HEK293 (cell line): ENCODE results near the gene TFAP2C.
"Not testable (repeated sequence)": the region's sequence is repeated elsewhere in the genome, so short reads cannot be mapped to it uniquely, and the experiment has no call there.

ENCODE experiments used
- CTCF ChIA-PET: fragments of 350-600 bp; formaldehyde crosslinking; extraction: SDS; loops from one replicate; lab custom pipeline; 2021; ENCODE audit warnings: antibody characterized with exemption; lab: Yijun Ruan, JAX
- POLR2A ChIA-PET: fragments of 300-600 bp; formaldehyde crosslinking; extraction: SDS; loops from one replicate; lab custom pipeline; 2020; ENCODE audit warnings: antibody characterized with exemption, inconsistent platforms; lab: Yijun Ruan, JAX
- H3K27ac ChIP-seq: fragments of 200-500 bp; sonication (Bioruptor generic); 2 replicates; pipeline ENCODE4 v1.5.1; 2014; ENCODE audit warnings: low read depth, low read length, control low read depth, inconsistent platforms; ENCODE audit errors: extremely low read depth
- H3K36me3 ChIP-seq, 2 experiments: fragments of 200-500 bp in 1 of 2; sonication (Bioruptor generic) in 1 of 2; 1 replicate in 1 of 2; 2 replicates in 1 of 2; pipeline ENCODE4 v1.5.1; 2014 to 2017; ENCODE audit warnings: inconsistent platforms in 2 of 2, low read length in 2 of 2; ENCODE audit not compliant: control insufficient read depth in 2 of 2, insufficient read depth in 1 of 2
- H3K4me1 ChIP-seq: fragments of 200-500 bp; sonication (Bioruptor generic); 2 replicates; pipeline ENCODE4 v1.5.1; 2014; ENCODE audit warnings: mild to moderate bottlenecking, low read length, inconsistent platforms; ENCODE audit not compliant: control insufficient read depth, insufficient read depth
- H3K4me3 ChIP-seq: 2 replicates; pipeline ENCODE4 v1.5.1; 2011; ENCODE audit warnings: low read depth, mild to moderate bottlenecking, control low read depth, low read length, moderate library complexity
- H3K9me3 ChIP-seq: fragments of 200-500 bp; sonication (Bioruptor generic); 2 replicates; pipeline ENCODE4 v1.5.1; 2014; ENCODE audit warnings: low read depth, low read length, inconsistent platforms; ENCODE audit not compliant: control insufficient read depth, insufficient read depth
- GFI1B ChIP-seq: fragments of 450-650 bp; formaldehyde crosslinking; IDR thresholded peaks from 2 replicates; pipeline ENCODE4 v1.5.1; 2016; ENCODE audit warnings: missing biosample characterization, missing genetic modification characterization
- REST ChIP-seq: fragments of 450-650 bp; formaldehyde crosslinking; IDR thresholded peaks from 2 replicates; pipeline ENCODE4 v1.5.1; 2016; ENCODE audit warnings: missing biosample characterization, missing genetic modification characterization
- ZBTB11 ChIP-seq: fragments of 450-650 bp; formaldehyde crosslinking; conservative IDR thresholded peaks from 2 replicates; pipeline ENCODE4 v1.5.1; 2016; ENCODE audit warnings: low read depth, missing biosample characterization, missing genetic modification characterization
- ZBTB8A ChIP-seq: fragments of 450-650 bp; formaldehyde crosslinking; IDR thresholded peaks from 2 replicates; pipeline ENCODE4 v1.5.1; 2016; ENCODE audit warnings: missing biosample characterization, missing genetic modification characterization
- ZNF138 ChIP-seq: fragments of 450-650 bp; formaldehyde crosslinking; IDR thresholded peaks from 2 replicates; pipeline ENCODE4 v1.5.1; 2016; ENCODE audit warnings: missing biosample characterization, missing genetic modification characterization, borderline replicate concordance
- ZNF140 ChIP-seq: fragments of 450-650 bp; formaldehyde crosslinking; IDR thresholded peaks from 2 replicates; pipeline ENCODE4 v1.5.1; 2016; ENCODE audit warnings: missing biosample characterization, missing genetic modification characterization
- ZNF19 ChIP-seq: fragments of 450-650 bp; formaldehyde crosslinking; IDR thresholded peaks from 2 replicates; pipeline ENCODE4; 2016; ENCODE audit warnings: missing biosample characterization, missing genetic modification characterization, low read depth
- ZNF266 ChIP-seq: fragments of 450-650 bp; formaldehyde crosslinking; IDR thresholded peaks from 2 replicates; pipeline ENCODE4 v1.5.1; 2016; ENCODE audit warnings: missing biosample characterization, missing genetic modification characterization, low read depth
- ZNF292 ChIP-seq: fragments of 450-650 bp; formaldehyde crosslinking; IDR thresholded peaks from 2 replicates; pipeline ENCODE4 v1.5.1; 2016; ENCODE audit warnings: low read depth, missing biosample characterization, missing genetic modification characterization, borderline replicate concordance
- ZNF394 ChIP-seq: fragments of 450-650 bp; formaldehyde crosslinking; IDR thresholded peaks from 2 replicates; pipeline ENCODE4 v1.5.1; 2016; ENCODE audit warnings: missing biosample characterization, missing genetic modification characterization, mild to moderate bottlenecking, moderate library complexity, borderline replicate concordance
- ZNF404 ChIP-seq: fragments of 450-650 bp; formaldehyde crosslinking; IDR thresholded peaks from 2 replicates; pipeline ENCODE4 v1.5.1; 2017; ENCODE audit warnings: missing biosample characterization, missing genetic modification characterization
- ZNF426 ChIP-seq: fragments of 450-650 bp; formaldehyde crosslinking; IDR thresholded peaks from 2 replicates; pipeline ENCODE4 v1.5.1; 2017; ENCODE audit warnings: missing biosample characterization, missing genetic modification characterization, mild to moderate bottlenecking, inconsistent platforms, moderate library complexity
- ZNF433 ChIP-seq: fragments of 450-650 bp; formaldehyde crosslinking; IDR thresholded peaks from 2 replicates; pipeline ENCODE4 v1.5.1; 2016; ENCODE audit warnings: missing biosample characterization, missing genetic modification characterization, low read depth
- ZNF501 ChIP-seq: fragments of 450-650 bp; formaldehyde crosslinking; IDR thresholded peaks from 2 replicates; pipeline ENCODE4 v1.5.1; 2016; ENCODE audit warnings: missing biosample characterization, missing genetic modification characterization
- ZNF518A ChIP-seq: fragments of 450-650 bp; formaldehyde crosslinking; conservative IDR thresholded peaks from 2 replicates; pipeline ENCODE4 v1.5.1; 2016; ENCODE audit warnings: low read depth, missing biosample characterization, missing genetic modification characterization
- ZNF529 ChIP-seq: fragments of 450-650 bp; formaldehyde crosslinking; IDR thresholded peaks from 2 replicates; pipeline ENCODE4 v1.5.1; 2017; ENCODE audit warnings: missing genetic modification characterization, missing biosample characterization; ENCODE audit not compliant: insufficient replicate concordance
- ZNF558 ChIP-seq: fragments of 450-650 bp; formaldehyde crosslinking; IDR thresholded peaks from 2 replicates; pipeline ENCODE4 v1.5.1; 2016; ENCODE audit warnings: missing biosample characterization, missing genetic modification characterization
- ZNF560 ChIP-seq: fragments of 450-650 bp; formaldehyde crosslinking; IDR thresholded peaks from 2 replicates; pipeline ENCODE4 v1.5.1; 2017; ENCODE audit warnings: missing biosample characterization, missing genetic modification characterization, borderline replicate concordance
- ZNF623 ChIP-seq: fragments of 450-650 bp; formaldehyde crosslinking; IDR thresholded peaks from 2 replicates; pipeline ENCODE4 v1.5.1; 2016; ENCODE audit warnings: missing biosample characterization, missing genetic modification characterization
- ZNF629 ChIP-seq: fragments of 450-650 bp; formaldehyde crosslinking; IDR thresholded peaks from 2 replicates; pipeline ENCODE4 v1.5.1; 2017; ENCODE audit warnings: missing biosample characterization, missing genetic modification characterization
- ZNF654 ChIP-seq: fragments of 450-650 bp; formaldehyde crosslinking; IDR thresholded peaks from 2 replicates; pipeline ENCODE4 v1.5.1; 2016; ENCODE audit warnings: low read depth, missing biosample characterization, missing genetic modification characterization
- ZNF664 ChIP-seq: fragments of 450-650 bp; formaldehyde crosslinking; IDR thresholded peaks from 2 replicates; pipeline ENCODE4 v1.5.1; 2016; ENCODE audit warnings: missing biosample characterization, missing genetic modification characterization
- ZNF791 ChIP-seq: fragments of 450-650 bp; formaldehyde crosslinking; IDR thresholded peaks from 2 replicates; pipeline ENCODE4 v1.5.1; 2016; ENCODE audit warnings: missing biosample characterization, missing genetic modification characterization
- TF ChIP-seq, protein P1 (sequence below): fragments of 450-650 bp; formaldehyde crosslinking; IDR thresholded peaks from 2 replicates; pipeline ENCODE4 v1.5.1; 2016; ENCODE audit warnings: missing biosample characterization, missing genetic modification characterization, borderline replicate concordance

Gene TFAP2C

GRCh38 chr20:56623930-56624329 is 5.2 kb upstream of the TFAP2C start:
- H3K4me1 ChIP-seq, H3K36me3 ChIP-seq, POLR2A ChIA-PET, H3K27ac ChIP-seq, H3K9me3 ChIP-seq, CTCF ChIA-PET, H3K4me3 ChIP-seq: not testable (repeated sequence)
- TF ChIP-seq ZNF560 (peak; percentile 54; the same call in 1 of the 2 replicates), ZNF426 (peak; percentile 88), ZNF433 (tag by site-specific recombination) (peak; percentile 76), ZNF791 (tag by site-specific recombination) (peak; percentile 44; the same call in 1 of the 2 replicates), ZNF292 (peak; percentile 62; the same call in 1 of the 2 replicates), ZBTB8A (tag by site-specific recombination) (peak; percentile 85), ZNF629 (tag by site-specific recombination) (peak; percentile 68), ZNF623 (tag by site-specific recombination) (peak; percentile 79), ZNF501 (tag by site-specific recombination) (0 out of 2 replicates have a peak, but pooled peaks have one; percentile 27), ZNF654 (tag by site-specific recombination) (peak; percentile 43; the same call in 1 of the 2 replicates), ZBTB11 (peak; percentile 82), ZNF138 (tag by site-specific recombination) (0 out of 2 replicates have a peak, but pooled peaks have one; percentile 23), ZNF140 (tag by site-specific recombination) (peak; percentile 84; the same call in 1 of the 2 replicates), ZNF529 (peak; percentile 77), ZNF558 (tag by site-specific recombination) (peak; percentile 84), GFI1B (0 out of 2 replicates have a peak, but pooled peaks have one; percentile 29), ZNF664 (tag by site-specific recombination) (peak; percentile 72), ZNF518A (tag by site-specific recombination) (peak; percentile 95), REST (tag by site-specific recombination) (peak; percentile 65), ZNF19 (0 out of 2 replicates have a peak, but pooled peaks have one; percentile 29), ZNF404 (tag by site-specific recombination) (0 out of 2 replicates have a peak, but pooled peaks have one; percentile 10), ZNF394 (peak; percentile 97), ZNF266 (tag by site-specific recombination) (peak; percentile 66; the same call in 1 of the 2 replicates)
- TF ChIP-seq, protein P1, sequence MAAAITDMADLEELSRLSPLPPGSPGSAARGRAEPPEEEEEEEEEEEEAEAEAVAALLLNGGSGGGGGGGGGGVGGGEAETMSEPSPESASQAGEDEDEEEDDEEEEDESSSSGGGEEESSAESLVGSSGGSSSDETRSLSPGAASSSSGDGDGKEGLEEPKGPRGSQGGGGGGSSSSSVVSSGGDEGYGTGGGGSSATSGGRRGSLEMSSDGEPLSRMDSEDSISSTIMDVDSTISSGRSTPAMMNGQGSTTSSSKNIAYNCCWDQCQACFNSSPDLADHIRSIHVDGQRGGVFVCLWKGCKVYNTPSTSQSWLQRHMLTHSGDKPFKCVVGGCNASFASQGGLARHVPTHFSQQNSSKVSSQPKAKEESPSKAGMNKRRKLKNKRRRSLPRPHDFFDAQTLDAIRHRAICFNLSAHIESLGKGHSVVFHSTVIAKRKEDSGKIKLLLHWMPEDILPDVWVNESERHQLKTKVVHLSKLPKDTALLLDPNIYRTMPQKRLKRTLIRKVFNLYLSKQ (tag by site-specific recombination): 0 out of 2 replicates have a peak, but pooled peaks have one; percentile 39
